ENCODE data around the gene INPP5K.
"Not testable (repeated sequence)": the region's sequence is repeated elsewhere in the genome, so short reads cannot be mapped to it uniquely, and the experiment has no call there.

The INPP5K gene

DNA sequence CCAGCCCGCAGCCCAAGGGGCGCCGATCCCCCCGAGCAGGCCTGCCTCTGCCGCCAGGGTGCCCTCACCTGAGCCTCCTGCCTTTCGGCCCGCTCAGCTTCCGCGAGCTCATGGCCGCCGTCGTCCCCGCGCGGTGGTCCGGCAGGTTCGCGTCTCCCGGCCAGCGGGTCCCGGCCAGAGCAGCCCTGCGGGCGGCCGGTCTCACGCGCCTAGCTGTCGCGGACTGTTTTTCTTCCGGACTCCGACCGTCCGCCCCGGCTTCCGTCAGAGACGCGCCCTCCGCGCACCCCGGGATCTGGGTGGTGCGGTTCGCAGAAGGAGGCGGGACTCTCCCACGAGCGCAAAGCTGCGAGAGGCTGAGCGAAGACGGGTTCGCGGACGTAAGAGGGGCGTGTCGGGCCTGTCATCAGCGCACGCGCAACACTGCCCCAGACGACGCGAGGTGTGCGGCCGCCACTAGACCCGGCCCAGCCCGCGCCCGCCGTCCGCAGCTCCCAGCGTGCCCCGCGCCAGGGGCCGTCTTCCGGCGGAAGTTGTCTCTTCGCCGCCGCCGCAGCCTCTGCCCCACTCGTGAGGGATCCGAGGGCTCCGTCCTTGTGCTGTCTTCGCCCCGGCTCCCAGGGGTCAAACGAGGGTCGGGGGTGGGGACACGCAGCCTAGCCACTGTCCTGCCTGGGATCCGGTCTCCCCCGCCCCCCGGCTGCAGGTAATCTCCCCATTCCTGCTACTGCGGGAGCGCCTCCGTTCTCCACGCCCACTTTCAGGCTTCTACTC, at the start of gene INPP5K:
TSS of gene INPP5K (minus strand) at position 225 of the 774 bp plus-strand sequence. CDS start at position 112, 113 bp downstream.
- DNase-seq (ENCODE audit: low read depth in 2 of 2) = peak; percentile 96 to 97

- DNase-seq (ENCODE audit: low read depth in 2 of 2) = no peak
These were observed 49.5 kb upstream of the INPP5K start for GRCh38 chr17:1565877-1566276.

DNA sequence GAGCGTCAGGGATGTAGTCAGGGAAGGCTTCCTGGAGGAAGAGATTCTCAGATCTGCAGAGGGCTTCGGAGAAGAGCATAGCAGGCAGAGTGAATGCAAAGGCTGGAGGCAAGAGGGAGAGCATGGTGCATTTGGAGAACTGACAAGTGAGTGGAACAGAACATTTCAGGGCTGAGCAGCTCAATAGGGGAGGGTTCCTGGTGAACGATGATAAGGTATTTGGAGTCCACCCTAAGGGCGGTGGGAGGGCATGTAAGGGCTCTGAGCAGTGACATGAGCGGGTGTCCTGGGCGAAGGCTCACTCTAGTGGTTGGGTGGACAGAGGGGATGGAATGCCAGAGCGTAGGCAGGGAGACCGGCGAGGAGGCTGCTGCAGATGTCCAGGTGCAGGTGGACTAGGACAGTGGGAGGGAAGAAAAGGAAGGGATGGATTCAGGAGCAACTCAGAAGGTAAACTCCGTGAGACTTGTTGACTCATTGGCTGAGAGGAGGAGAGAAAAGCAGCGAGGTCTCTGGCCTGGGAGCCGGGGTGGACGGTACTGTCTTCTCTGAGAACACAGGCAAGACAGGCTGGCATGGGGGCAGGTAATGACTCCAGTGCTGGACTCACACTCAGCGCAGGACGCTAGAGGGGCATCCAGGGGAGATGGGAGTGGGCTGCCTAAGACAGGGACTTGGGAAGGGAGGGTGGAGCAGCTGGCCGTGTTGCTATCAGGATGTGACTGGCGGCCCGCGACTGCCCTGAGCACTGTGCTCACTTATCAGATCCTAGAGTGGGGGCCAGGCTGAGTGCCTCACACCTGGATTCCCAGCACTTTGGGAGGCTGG, 47.6 kb upstream of the INPP5K start:
- DNase-seq (ENCODE audit: low read depth in 2 of 2) = no peak

DNA sequence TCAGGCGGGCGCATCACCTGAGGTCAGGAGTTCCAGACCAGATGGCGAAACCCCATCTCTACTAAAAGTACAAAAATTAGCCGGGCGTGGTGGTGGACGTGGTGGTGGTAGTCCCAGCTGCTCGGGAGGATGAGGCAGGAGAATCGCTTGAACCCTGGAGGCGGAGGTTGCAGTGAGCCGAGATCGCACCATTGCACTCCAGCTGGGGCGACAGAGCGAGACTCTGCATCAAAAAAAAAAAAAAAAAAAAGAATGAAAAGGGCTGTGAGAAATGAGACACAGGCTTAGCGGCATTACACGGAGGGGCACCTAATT, 47.0 kb upstream of the INPP5K start:
- not testable (repeated sequence) for DNase-seq (ENCODE audit: low read depth in 2 of 2)

DNA sequence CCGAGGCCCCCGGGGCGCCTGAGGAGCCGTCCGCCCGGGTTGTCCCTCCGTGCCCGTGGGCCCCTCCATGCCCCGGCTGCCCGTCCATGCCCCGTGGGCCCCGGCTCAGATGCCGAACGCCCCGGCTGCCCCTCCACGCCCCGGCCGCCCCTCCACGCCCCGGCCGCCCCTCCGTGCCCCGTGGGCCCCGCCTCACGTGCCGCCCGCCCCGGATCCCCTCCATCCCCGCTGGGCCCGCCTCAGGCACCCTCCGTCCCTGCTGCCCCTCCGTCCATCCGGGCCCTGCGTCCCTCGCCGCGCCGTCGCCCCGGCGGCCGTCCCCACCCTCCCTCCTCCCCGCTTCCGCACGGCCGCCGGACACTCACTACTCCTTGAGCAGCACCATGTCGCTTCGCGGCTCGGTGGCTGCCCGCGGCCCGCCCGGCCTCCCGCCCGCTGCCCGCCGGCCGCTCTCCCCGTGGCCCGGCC, 45.8 kb upstream of the INPP5K start:
- DNase-seq (ENCODE audit: low read depth in 2 of 2) = peak in 1 of 2 donors; percentile 13

DNA sequence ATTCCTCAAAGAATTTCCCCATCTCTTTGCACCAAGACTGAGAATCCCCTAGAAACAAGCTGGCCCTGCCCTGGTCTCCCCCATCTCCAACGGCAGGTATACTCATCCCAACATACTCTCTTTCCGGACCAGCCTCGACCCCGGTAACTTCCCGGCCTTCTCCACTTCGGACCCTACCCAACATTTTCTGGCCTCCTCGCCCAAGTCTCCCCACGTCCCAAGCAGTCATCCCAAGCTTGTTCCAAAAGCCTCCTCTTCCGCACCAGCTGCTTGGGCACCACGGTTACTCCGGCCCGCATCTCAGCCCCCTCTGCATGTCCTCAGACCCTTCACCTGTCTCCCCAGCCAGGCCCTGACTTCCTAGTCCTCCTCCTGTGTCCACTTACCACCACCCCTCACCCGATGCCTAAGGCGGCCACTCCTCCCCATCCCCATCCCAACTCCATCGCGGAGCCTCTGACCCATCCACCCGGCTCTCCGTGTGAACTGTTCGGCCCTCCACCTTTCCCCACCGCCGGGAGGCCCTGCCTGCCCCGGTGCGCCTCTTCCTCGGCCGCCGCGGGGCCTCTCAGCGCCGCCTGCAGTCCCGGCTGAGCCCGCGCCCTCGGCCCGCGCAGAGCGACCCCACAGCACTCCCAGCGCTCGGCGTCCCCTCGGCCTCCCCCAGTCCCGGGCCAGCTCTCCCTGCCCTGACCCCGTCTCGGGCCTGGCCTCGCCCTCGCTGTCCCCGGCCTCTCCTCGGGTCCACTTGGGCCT, 45.2 kb upstream of the INPP5K start:
- peak in 1 of 2 donors; percentile 25 for DNase-seq (ENCODE audit: low read depth in 2 of 2)

GRCh38 chr17:1560858-1561355, 44.5 kb upstream of the INPP5K start:
- DNase-seq (ENCODE audit: low read depth in 2 of 2) = no peak

DNA sequence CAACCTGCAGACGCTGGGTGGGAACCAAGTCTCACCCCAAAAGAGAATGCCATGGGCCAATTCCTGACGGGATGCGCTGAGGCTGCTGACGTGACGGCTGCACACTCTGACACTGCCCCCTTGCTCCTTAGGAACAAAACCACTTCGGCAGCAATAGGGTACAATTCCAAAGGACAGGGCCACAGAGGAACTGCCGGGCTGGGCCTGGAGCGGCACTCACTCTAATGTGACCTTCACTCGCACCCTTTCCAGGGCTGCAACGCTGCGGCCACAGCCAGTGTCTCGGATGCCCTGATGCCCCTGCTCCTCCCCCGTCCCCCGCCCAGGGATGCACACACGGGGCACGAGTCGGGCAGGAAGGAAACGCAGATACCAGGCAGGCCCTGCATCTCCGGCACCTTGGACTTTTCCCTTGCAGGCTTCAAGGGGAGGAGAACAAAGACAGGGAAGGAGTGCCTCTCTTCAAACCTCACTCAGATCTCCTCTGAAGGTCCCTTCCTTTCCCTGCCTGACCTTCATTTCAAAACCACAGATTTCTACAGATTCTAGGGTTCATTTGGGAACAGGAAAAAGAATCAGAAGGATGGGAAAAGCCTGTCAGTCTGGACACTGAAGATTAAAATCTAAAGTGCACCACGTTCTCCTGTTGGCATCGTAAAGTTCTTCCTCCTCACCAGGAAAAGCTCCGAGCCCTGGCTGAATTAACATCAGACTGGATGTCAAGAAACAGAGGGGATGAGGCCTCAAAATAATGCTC, 43.9 kb upstream of the INPP5K start:
- no peak for DNase-seq (ENCODE audit: low read depth in 2 of 2)

- no peak for DNase-seq (ENCODE audit: low read depth in 2 of 2)
These were observed 42.9 kb upstream of the INPP5K start for GRCh38 chr17:1559047-1560043.

DNA sequence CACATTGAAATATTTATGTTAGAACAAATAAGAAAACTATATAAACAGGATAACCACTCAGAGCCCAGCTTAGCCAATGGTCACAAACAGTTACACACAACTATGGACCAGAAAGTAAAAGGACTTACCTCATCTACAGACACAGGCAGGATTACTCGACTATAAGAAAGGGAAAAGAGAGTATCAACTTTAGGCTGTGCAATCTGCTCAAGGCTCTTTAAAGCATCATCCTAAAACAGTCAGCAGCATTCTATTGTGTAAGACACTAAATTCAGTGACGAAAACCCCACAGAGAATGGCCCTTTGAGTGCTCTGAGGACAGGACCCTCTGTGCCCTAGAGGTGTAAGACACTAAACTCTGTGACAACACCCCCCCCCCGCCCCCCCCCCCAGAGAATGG, 42.0 kb upstream of the INPP5K start:
- no peak for DNase-seq (ENCODE audit: low read depth in 2 of 2)

DNA sequence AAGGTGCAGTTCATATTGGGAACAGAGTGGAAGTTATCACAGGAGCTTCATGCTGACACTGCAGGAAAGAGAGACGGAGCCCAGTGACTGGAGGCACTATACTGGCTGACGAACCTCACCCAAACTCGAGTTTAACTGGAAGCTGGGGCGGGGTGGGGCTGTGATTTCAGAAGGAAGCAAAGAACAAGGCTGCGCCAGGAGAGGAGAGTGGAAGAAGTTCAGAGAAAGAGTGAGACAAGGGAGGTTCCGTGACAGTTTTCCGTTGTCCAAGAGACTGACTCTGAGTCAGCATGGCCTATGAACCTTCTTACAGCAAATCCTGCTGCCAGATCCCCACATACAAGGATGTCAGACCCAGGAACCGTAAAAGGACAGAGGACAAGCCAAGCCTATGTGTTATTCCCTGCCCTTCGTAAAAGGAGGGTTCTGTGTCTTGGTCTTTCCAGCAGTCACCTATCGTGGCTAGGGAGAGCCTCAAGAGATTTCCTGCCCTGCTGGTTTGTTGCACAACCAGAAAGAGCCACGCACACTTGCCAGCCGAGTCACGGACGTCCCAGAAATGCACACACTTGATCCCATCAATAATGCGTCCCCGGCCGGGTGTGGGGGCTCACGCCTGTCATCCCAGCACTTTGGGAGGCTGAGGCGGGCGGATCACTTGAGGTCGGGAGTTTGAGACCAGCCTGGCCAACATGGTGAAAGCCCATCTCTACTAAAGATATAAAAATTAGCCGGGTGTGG, 41.1 kb upstream of the INPP5K start:
- no peak for DNase-seq (ENCODE audit: low read depth in 2 of 2)

DNA sequence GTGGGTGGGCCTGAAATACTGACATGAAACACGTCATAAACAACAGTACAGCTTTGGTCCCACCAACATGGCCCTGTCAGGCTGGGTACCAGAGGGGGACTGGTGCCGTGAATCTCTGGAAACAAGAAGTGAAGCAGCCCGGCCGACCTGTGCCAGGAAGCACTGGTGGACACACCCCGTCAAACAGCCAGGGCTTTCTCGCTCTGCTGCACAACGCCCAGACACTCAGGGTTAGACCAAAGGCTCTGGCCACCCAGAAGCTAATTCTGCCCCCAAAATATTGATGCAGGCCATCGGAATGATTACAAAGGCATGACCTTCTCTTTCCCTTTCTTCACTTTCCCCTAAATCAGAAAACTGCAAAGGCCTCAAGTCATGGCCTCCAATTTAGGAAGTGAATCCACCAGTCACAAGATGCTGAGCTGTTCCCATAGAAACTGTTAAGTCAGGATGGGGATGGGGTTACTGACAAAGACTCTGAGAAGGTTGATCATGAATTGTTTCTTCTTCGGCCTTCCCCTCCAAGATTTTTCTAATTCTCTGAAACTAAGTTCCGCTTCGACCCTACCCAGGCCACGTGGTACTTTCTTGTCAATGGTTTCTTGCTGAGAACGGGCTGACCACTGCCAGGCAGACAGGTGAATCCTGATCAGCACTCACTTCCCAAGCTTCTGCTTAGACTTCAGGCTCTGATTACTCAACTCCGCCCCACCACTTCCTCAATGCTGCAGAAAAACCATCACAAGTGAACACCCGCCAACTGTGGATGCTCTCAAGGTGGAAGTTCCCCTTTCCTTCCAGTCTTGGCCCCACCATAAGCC, 39.4 kb upstream of the INPP5K start:
- no peak for DNase-seq (ENCODE audit: low read depth in 2 of 2)

- no peak for DNase-seq (ENCODE audit: low read depth in 2 of 2)
These were observed 38.5 kb upstream of the INPP5K start for GRCh38 chr17:1554751-1555540.

DNA sequence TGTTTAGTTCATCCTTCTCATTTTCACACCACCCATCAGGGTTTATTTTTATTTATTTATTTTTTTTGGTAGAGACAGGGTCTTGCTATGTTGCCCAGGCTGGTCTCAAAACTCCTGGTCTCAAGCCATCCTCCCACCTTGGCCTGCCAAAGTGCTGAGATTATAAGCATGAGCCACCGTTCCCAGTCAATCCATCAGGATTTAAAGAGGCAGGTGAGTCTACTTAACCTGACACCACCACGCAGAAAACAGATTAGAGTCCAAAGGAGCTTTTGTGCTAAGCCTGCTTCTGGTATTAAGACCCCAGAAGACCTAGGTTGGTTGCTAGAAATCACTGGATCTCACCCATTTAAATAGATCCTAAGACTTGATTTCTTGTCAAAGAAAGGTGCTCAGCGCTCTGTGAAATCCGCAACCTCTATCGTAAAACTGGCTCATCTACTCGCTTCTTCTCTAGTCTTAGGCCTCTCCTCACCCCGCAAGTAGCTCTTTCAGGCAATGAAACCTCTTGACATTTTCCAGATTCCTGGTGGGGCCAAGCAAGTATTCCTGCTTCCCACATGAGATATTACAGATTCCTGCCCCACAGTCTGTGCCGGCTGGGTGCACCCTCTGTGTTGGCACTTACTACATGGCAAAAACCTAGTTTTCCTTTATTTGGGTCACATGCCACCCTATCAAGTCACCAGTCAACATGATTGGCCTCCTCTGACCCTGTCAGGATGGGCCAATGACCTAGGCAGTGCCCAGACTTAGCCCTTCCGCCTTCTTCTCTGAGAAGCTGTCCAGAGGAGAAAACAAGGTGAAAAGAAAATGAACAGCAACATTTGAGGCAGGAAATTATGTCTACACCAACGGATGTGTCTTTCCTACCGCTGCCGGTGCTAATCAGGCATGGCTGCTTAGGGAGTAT, 37.2 kb upstream of the INPP5K start:
- DNase-seq (ENCODE audit: low read depth in 2 of 2) = no peak

DNA sequence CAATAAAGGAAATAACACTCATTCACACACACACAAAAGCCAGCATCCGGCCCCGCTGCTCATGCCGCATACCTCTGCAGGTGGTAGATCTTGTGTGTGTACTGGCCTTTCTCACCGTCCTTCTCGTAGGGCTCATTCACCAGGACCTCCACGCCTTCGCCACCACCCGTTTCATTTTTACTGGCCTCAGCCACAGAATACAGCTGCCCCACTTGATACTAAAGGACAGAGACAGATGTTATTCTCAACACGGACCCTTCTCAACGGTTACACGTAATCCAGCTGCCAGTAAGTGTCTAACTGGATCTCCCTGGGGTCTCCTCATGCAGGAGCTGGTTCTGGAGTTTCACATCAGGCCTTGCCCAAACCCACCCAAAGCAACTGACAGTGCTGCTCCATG, 36.5 kb upstream of the INPP5K start:
- no peak for DNase-seq (ENCODE audit: low read depth in 2 of 2)

DNA sequence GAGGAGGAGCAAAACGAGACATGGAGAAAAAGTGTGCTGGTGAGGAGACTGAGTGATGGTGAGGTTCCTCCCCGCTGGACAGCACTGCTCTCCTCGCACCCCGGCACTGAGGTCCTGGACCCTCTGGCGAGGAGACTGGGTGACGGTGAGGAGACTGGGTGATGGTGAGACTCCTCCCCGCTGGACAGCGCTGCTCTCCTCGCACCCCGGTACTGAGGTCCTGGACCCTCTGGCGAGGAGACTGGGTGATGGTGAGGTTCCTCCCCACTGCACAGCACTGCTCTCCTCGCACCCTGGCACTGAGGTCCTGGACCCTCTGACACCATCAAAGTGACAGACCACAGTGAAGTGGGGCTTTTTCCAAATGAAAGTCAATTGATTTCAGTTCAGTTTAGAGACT, 35.3 kb upstream of the INPP5K start:
- DNase-seq (ENCODE audit: low read depth in 2 of 2) = no peak

DNA sequence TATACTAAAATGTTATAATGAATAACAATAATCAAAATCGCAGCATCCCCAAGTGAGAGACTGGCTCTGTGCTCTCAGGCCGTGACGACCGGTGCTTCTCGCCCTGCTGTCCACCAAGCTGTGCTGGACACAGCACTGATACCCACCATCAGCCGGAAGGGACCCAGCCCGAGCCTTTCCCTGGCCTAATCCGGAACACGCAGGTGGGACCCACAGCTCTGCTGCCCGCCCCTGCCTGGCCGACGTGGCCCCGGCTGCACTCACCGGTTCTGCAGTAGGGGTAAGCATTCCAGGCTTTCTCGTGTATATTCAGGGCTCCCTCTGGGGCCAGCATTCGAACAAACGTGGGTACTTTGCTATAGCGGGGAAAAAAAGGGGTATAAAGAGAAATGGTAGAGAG, 31.6 kb upstream of the INPP5K start:
- DNase-seq (ENCODE audit: low read depth in 2 of 2) = no peak

Measured in stimulated activated CD4-positive, alpha-beta T cell treated with anti-CD3 and anti-CD28 coated beads, Interleukin-15, amount 100 ng/mL, for 48 hours (primary cell).